Endothelial cell of umbilical vein (primary cell): ENCODE measurements around the gene MAP7D3. TPM values are rescaled to one million over a fixed set of nuclear protein-coding genes. Genes with fewer than 3 reads are reported as not detected.

ENCODE experiments used
- BruUV-seq: library from RNA; stranded (reverse); fragments of 400-500 nt; replicated peaks from 2 replicates; lab custom pipeline; 2021; lab: Mats Ljungman, UMichigan
- CTCF ChIA-PET: fragments of 300-600, 350-600 bp; sonication (Branson Sonifier 250); formaldehyde crosslinking; loops from one replicate; lab custom pipeline; 2021; ENCODE audit warnings: antibody characterized with exemption, inconsistent platforms; lab: Charles Lee
- POLR2A ChIA-PET: fragments of 300-600, 350-600 bp; sonication (Branson Sonifier 250); formaldehyde crosslinking; loops from one replicate; lab custom pipeline; 2021; ENCODE audit warnings: antibody characterized with exemption, inconsistent platforms; lab: Charles Lee
- DNase-seq: peaks from one replicate; pipeline ENCODE4 v3.0.0-alpha.2; 2011; ENCODE audit warnings: low read depth, low spot score
- FAIRE-seq: peaks from 2 replicates; lab custom pipeline; 2011; peaks lifted over from hg19 to GRCh38; lab: Jason Lieb, UNC
- H2AFZ ChIP-seq: 2 replicates; pipeline ENCODE4 v1.6.0; 2012; ENCODE audit warnings: low read depth, low read length, control low read depth, inconsistent platforms
- H3K27ac ChIP-seq: 2 replicates; pipeline ENCODE4 v1.5.1; 2011; ENCODE audit warnings: low read depth, mild to moderate bottlenecking, control low read depth, low read length, moderate library complexity; ENCODE audit not compliant: insufficient read depth
- H3K27me3 ChIP-seq, 2 experiments: 2 replicates each; pipeline versions ENCODE4 v1.6.0 to v1.6.1; 2011; ENCODE audit warnings: low read length in 2 of 2, mixed read lengths in 1 of 2; ENCODE audit not compliant: control insufficient read depth in 2 of 2, insufficient read depth in 2 of 2
- H3K36me3 ChIP-seq, 2 experiments: 2 replicates in 1 of 2; 3 replicates in 1 of 2; pipeline ENCODE4 v1.5.1; 2011; ENCODE audit warnings: low read length in 2 of 2, mild to moderate bottlenecking in 1 of 2, moderate library complexity in 1 of 2; ENCODE audit not compliant: control insufficient read depth in 2 of 2, insufficient read depth in 2 of 2; ENCODE audit errors: extremely low read depth in 1 of 2
- H3K4me1 ChIP-seq: 3 replicates; pipeline ENCODE4 v1.5.1; 2011; ENCODE audit warnings: mild to moderate bottlenecking, low read length; ENCODE audit not compliant: control insufficient read depth, insufficient read depth; ENCODE audit errors: extremely low read depth
- H3K4me2 ChIP-seq: 2 replicates; pipeline ENCODE4 v1.6.1; 2011; ENCODE audit warnings: low read length, control low read depth, mixed read lengths; ENCODE audit not compliant: insufficient read depth
- H3K4me3 ChIP-seq, 3 experiments: fragments of 200-600 bp in 1 of 3; sonication (generic), shearing (Covaris generic) in 1 of 3; replicated peaks in 1 of 3; 2 replicates each; pipeline ENCODE4 v1.5.1; 2011 to 2016; ENCODE audit warnings: control low read depth in 3 of 3, low read length in 3 of 3, mild to moderate bottlenecking in 2 of 3, inconsistent platforms in 1 of 3, low read depth in 1 of 3, moderate library complexity in 1 of 3; ENCODE audit not compliant: insufficient read depth in 1 of 3
- H3K79me2 ChIP-seq: 2 replicates; pipeline ENCODE4 v1.6.0; 2012; ENCODE audit warnings: low read length, inconsistent platforms; ENCODE audit not compliant: control insufficient read depth, insufficient read depth
- H3K9ac ChIP-seq: replicated peaks from 2 replicates; pipeline ENCODE3; 2011; ENCODE audit warnings: low read length, control low read depth; ENCODE audit not compliant: insufficient read depth; ENCODE audit errors: extremely low read depth
- H3K9me1 ChIP-seq: replicated peaks from 3 replicates; pipeline ENCODE4 v1.6.0; 2011; ENCODE audit warnings: mild to moderate bottlenecking, low read length; ENCODE audit not compliant: control insufficient read depth, insufficient read depth; ENCODE audit errors: extremely low read depth
- H3K9me3 ChIP-seq: replicated peaks from 2 replicates; pipeline ENCODE4 v1.5.1; 2012; ENCODE audit warnings: low read length, inconsistent platforms; ENCODE audit not compliant: control insufficient read depth, insufficient read depth
- H4K20me1 ChIP-seq: replicated peaks from 2 replicates; pipeline ENCODE3; 2011; ENCODE audit warnings: mild to moderate bottlenecking, low read length; ENCODE audit not compliant: control insufficient read depth, insufficient read depth; ENCODE audit errors: extremely low read depth
- EZH2 ChIP-seq: IDR thresholded peaks from 2 replicates; pipeline ENCODE4 v1.6.1; 2012; ENCODE audit warnings: borderline replicate concordance, low read depth, mild to moderate bottlenecking, moderate library complexity, low read length, inconsistent platforms; ENCODE audit not compliant: severe bottlenecking
- FOS ChIP-seq: IDR thresholded peaks from 2 replicates; pipeline ENCODE4 v1.6.1; 2011; ENCODE audit warnings: mild to moderate bottlenecking, low read length, moderate library complexity, borderline replicate concordance; ENCODE audit not compliant: insufficient read depth
- JUN ChIP-seq: IDR thresholded peaks from 2 replicates; pipeline ENCODE4 v1.6.1; 2011; ENCODE audit warnings: borderline replicate concordance, low read depth; ENCODE audit not compliant: insufficient read length, insufficient read depth
- dilution Hi-C: fragments of 300-500 bp; cut with MboI; formaldehyde crosslinking; loops from one replicate; pipeline ENCODE4 v1.15.0; 2019; ENCODE audit warnings: low sequenced_read_pairs; ENCODE audit not compliant: extremely low pct_ligation_motif_present
- intact Hi-C: fragments of 100-400 bp; cut with micrococcal nuclease; formaldehyde crosslinking; loops from one replicate; pipeline ENCODE4 v1.10.0; 2022
- polyA plus RNA-seq, 4 experiments: library from polyadenylated mRNA; depleted of rRNA in 3 of 4; stranded (reverse) in 3 of 4; unstranded in 1 of 4; fragments of >200 nt; gene quantifications; 2 replicates each; pipeline versions ENCODE4 v1.2.1 to v1.2.3, GENCODE V29; 2011 to 2012; ENCODE audit warnings: missing spikeins in 1 of 4
- total RNA-seq: library from RNA; stranded (reverse); gene quantifications from 2 replicates; pipeline ENCODE4 v1.2.3, GENCODE V29; 2021

MAP7D3 gene
- total and polyA plus RNA-seq, 2 donors (not counting 3 experiments of a cell fraction or from before 2014, with no cell fraction given) = 6.5 to 22.8 TPM

DNA sequence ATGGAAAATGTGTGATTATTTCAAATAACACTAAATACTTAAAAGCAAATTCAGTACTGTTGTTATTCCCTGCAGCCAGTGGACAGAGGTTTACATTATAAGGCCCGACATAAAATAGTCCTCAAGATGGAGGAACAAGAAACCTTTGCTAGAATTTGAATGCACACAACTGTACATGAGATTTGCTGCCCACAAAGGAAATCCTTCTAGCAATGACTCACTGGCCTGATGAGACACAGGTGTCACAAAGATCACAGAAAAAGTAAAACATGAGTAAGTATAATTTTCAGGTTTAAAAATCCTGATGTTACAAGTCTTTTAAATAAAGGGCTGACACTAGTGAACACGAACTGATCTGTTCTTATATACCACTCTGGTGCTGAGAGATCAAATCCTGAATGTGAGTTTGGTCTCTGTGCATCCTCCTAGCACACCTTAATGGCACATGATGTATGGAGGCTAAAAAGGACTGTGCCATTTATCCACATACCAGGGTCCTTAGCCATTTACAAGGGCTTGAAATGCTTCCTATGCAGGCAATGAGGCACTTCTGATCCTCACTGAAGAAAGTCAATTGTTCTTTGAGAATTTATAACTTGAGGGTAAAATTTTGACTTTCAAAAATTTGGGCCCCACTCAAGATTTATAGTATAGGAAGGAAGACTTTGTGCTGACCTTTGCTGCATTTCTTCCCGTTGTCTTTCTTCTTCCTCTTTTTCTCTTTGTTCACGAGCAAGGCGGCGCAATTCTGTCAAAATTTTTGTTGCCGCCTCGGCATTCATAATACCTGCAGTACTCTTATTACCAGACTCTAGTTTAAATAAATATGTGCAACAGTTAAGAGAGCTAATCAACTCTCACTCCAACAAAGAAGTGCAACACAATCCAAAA is 23.0 kb downstream of the MAP7D3 start:
- no peak overlapping the region for H3K4me3 ChIP-seq
- TF ChIP-seq JUN (peak; percentile 15), EZH2 (no peak), FOS (peak; percentile 26)
- H3K4me1 ChIP-seq = peaks cover 3% of the 10 kb centered on the region
- H3K36me3 ChIP-seq = peaks cover 0 to 11% of the 10 kb centered on the region in 2 experiments
- H3K79me2 ChIP-seq = no peaks in the 10 kb centered on the region
- H3K9ac ChIP-seq = no peak overlapping the region
- H3K4me2 ChIP-seq = no peak overlapping the region
- no peaks in the 10 kb centered on the region for H3K9me1 ChIP-seq
- no peaks in the 10 kb centered on the region for H4K20me1 ChIP-seq
- no peak overlapping the region for H3K27ac ChIP-seq
- ChIA-PET CTCF (no interaction called here), POLR2A (no interaction called here)
- DNase-seq (no peak), FAIRE-seq (peak; percentile 78)
- H2AFZ ChIP-seq = no peak overlapping the region
- dilution Hi-C loops (no loop called here), intact Hi-C loops (no loop called here)
- no peaks in the 10 kb centered on the region for H3K27me3 ChIP-seq
- H3K9me3 ChIP-seq = no peaks in the 10 kb centered on the region
- no TSS peak for BruUV-seq

DNA sequence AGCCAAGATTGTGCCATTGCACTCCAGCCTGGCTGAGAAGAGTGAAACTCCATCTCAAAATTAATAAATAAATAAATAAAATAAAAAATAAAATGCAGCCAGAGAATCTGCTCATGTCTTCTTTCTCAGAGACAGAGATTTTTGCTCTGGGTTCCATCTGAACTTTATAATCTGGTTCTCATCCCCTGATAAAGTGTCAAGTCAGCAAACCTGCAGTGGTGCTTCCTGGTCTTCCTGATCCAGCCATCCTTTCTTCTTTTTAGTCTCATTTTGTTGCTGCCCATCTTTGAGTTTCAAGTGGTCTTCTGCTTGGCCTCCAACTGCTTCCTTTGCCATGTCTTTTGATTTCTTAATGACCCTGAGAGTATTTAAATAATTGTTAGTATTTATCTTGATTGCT is 24.1 kb downstream of the MAP7D3 start:
- H4K20me1 ChIP-seq = no peaks in the 10 kb centered on the region
- DNase-seq (no peak), FAIRE-seq (no peak)
- intact Hi-C loops = no loop called here
- POLR2A ChIA-PET = no interaction called here
- H3K4me3 ChIP-seq = no peak overlapping the region
- BruUV-seq = no TSS peak
- peaks cover 3% of the 10 kb centered on the region for H3K4me1 ChIP-seq
- no peaks in the 10 kb centered on the region for H3K9me3 ChIP-seq
- CTCF ChIA-PET = no interaction called here
- no peak overlapping the region for H2AFZ ChIP-seq
- no peaks in the 10 kb centered on the region for H3K79me2 ChIP-seq
- no peak overlapping the region for H3K9ac ChIP-seq
- H3K36me3 ChIP-seq = peaks cover 0 to 12% of the 10 kb centered on the region in 2 experiments
- no peaks in the 10 kb centered on the region for H3K9me1 ChIP-seq
- no peak for TF ChIP-seq EZH2
- TF ChIP-seq FOS = no peak
- H3K27me3 ChIP-seq = no peaks in the 10 kb centered on the region
- dilution Hi-C loops = no loop called here
- no peak overlapping the region for H3K27ac ChIP-seq
- no peak overlapping the region for H3K4me2 ChIP-seq
